HCT116 (cell line): ENCODE results near the gene GRK1. TPM values are rescaled to one million over a fixed set of nuclear protein-coding genes. Genes with fewer than 3 reads are reported as not detected.
"Not testable (repeated sequence)": the region's sequence is repeated elsewhere in the genome, so short reads cannot be mapped to it uniquely, and the experiment has no call there.

Experiments used
- ATAC-seq: fragments of 200-7000 bp; cut with Tn5 transposase; 2 replicates; pipeline ENCODE4 v1.9.1; 2020; ENCODE audit warnings: mild to moderate bottlenecking, moderate library complexity
- BruUV-seq: library from RNA; stranded (reverse); fragments of 400-500 nt; replicated peaks from 2 replicates; lab custom pipeline; 2021; lab: Mats Ljungman, UMichigan
- CTCF ChIA-PET: fragments of 300-600 bp; sonication (Branson Sonifier 250); formaldehyde crosslinking; loops from one replicate; lab custom pipeline; 2021; ENCODE audit warnings: antibody characterized with exemption; lab: Charles Lee
- POLR2A ChIA-PET: fragments of 300-600, 350-600 bp; sonication (Branson Sonifier 250); formaldehyde crosslinking; loops from one replicate; lab custom pipeline; 2021; ENCODE audit warnings: antibody characterized with exemption; lab: Charles Lee
- RAD21 ChIA-PET, 2 experiments: fragments of 300-600 bp; sonication (Branson Sonifier 250); formaldehyde crosslinking; loops; one replicate each; lab custom pipeline; 2023; ENCODE audit warnings: low total read pairs in 2 of 2; ENCODE audit not compliant: uncharacterized antibody in 2 of 2, unreplicated experiment in 2 of 2, low non-redundant PET in 1 of 2; lab: Charles Lee
- DNase-seq: peaks from one replicate; pipeline ENCODE4 v3.0.0-alpha.2; 2010; ENCODE audit warnings: low read depth, low spot score
- H2AFZ ChIP-seq: fragments of 200-600 bp; shearing (Covaris generic), sonication (generic); 2 replicates; pipeline ENCODE4 v1.6.1; 2017; ENCODE audit warnings: low read depth, mixed run types, mixed read lengths, antibody characterized with exemption, low read length; ENCODE audit not compliant: poor library complexity, severe bottlenecking
- H3K27ac ChIP-seq: 2 replicates; pipeline ENCODE4 v1.5.1; 2012; ENCODE audit warnings: low read depth, low read length
- H3K27me3 ChIP-seq: fragments of 200-600 bp; sonication (generic); 2 replicates; pipeline ENCODE4 v1.6.1; 2016; ENCODE audit warnings: mixed run types, low read length, mixed read lengths; ENCODE audit not compliant: insufficient read depth
- H3K36me3 ChIP-seq, 2 experiments: fragments of 200-500 bp in 1 of 2; fragments of 200-600 bp in 1 of 2; sonication (Bioruptor generic) in 1 of 2; sonication (generic) in 1 of 2; 2 replicates each; pipeline versions ENCODE4 v1.5.1 to v1.6.1; 2014 to 2016; ENCODE audit warnings: low read length in 2 of 2, inconsistent platforms in 1 of 2, mixed read lengths in 1 of 2, mixed run types in 1 of 2; ENCODE audit not compliant: insufficient read depth in 2 of 2, control insufficient read depth in 1 of 2
- H3K4me1 ChIP-seq, 2 experiments: fragments of 200-600 bp in 1 of 2; sonication (generic) in 1 of 2; 2 replicates each; pipeline versions ENCODE4 v1.5.1 to v1.6.1; 2012 to 2017; ENCODE audit warnings: low read length in 2 of 2, inconsistent platforms in 1 of 2, mild to moderate bottlenecking in 1 of 2, mixed read lengths in 1 of 2, mixed run types in 1 of 2, moderate library complexity in 1 of 2; ENCODE audit not compliant: insufficient read depth in 2 of 2, control insufficient read depth in 1 of 2
- H3K4me2 ChIP-seq: fragments of 200-600 bp; sonication (generic); 2 replicates; pipeline ENCODE4 v1.6.1; 2017; ENCODE audit warnings: mixed run types, low read length, mixed read lengths
- H3K4me3 ChIP-seq, 2 experiments: fragments of 200-600 bp in 1 of 2; sonication (generic) in 1 of 2; replicated peaks in 1 of 2; 2 replicates each; pipeline ENCODE4 v1.5.1; 2011 to 2016; ENCODE audit warnings: low read length in 2 of 2, control low read depth in 1 of 2, low read depth in 1 of 2, mild to moderate bottlenecking in 1 of 2, mixed read lengths in 1 of 2, mixed run types in 1 of 2
- H3K79me2 ChIP-seq: fragments of 200-600 bp; sonication (generic); 2 replicates; pipeline ENCODE4 v1.6.1; 2017; ENCODE audit warnings: mild to moderate bottlenecking, mixed run types, low read length, moderate library complexity, mixed read lengths; ENCODE audit not compliant: insufficient read depth
- H3K9ac ChIP-seq: fragments of 200-600 bp; sonication (generic); 2 replicates; pipeline ENCODE4 v1.6.1; 2016; ENCODE audit warnings: low read length, mixed read lengths
- H3K9me2 ChIP-seq: fragments of 200-600 bp; sonication (generic), shearing (Covaris generic); 2 replicates; pipeline ENCODE4 v1.6.1; 2017; ENCODE audit warnings: mixed run types, mild to moderate bottlenecking, moderate library complexity; ENCODE audit not compliant: insufficient read depth
- H3K9me3 ChIP-seq, 2 experiments: fragments of 200-500 bp in 1 of 2; fragments of 200-600 bp in 1 of 2; sonication (Bioruptor generic) in 1 of 2; sonication (generic) in 1 of 2; 2 replicates each; pipeline ENCODE4 v1.6.1; 2014 to 2017; ENCODE audit warnings: low read length in 2 of 2, mixed read lengths in 2 of 2, inconsistent platforms in 1 of 2, low read depth in 1 of 2, mild to moderate bottlenecking in 1 of 2, mixed run types in 1 of 2, moderate library complexity in 1 of 2; ENCODE audit not compliant: control insufficient read depth in 1 of 2, insufficient read depth in 1 of 2
- H4K20me1 ChIP-seq: fragments of 200-600 bp; sonication (generic), shearing (Covaris generic); 2 replicates; pipeline ENCODE4 v1.6.1; 2017; ENCODE audit warnings: mixed run types, mild to moderate bottlenecking, moderate library complexity; ENCODE audit not compliant: insufficient read depth
- ELF1 ChIP-seq: IDR thresholded peaks from 2 replicates; pipeline ENCODE4 v1.6.1; 2012; ENCODE audit warnings: low read depth, borderline replicate concordance
- intact Hi-C: fragments of 100-400 bp; cut with micrococcal nuclease; formaldehyde crosslinking; loops from 2 replicates; pipeline ENCODE4 v1.10.0; 2022
- total RNA-seq: library from RNA; stranded (reverse); gene quantifications from one replicate; pipeline ENCODE4 v1.2.1, GENCODE V29; 2021; ENCODE audit not compliant: unreplicated experiment

Gene GRK1
- total RNA-seq, 1 experiment from 2014 or later, result not detected

DNA sequence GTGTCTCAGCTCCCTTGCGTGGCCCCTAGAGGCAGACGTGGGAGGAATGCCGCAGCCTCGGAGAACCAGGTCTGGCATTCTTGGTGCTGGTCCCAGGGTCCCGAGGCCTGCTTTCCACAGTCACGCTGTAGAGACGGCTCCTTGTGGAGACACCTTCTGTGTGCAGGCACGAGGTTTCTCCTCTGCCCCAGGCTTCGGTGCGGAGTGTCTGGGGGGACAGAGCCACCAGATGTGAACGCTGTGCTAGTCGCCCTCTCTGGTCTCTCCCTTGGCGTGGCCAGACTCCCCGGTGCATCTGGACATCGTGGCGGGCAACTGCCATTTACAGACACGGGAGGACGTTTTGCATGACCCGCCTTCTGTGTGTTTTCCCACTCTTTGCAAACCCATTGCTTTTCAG, 84.5 kb downstream of the GRK1 start:
- DNase-seq, result no peak
- ChIA-PET POLR2A (no interaction called here), RAD21 (no interaction called here), CTCF (interaction anchor here (1.4 kb wide), 1 partner anchor 27 kb away, joined by 4 read pairs; no protein-coding TSS in a partner anchor)
- Histone ChIP-seq H3K9me3 (peaks cover 0 to 8% of the 10 kb centered on the region in 2 experiments; a peak in 1 of 4 replicates), H2AFZ (no peak overlapping the region), H3K27ac (no peak overlapping the region), H4K20me1 (no peaks in the 10 kb centered on the region), H3K36me3 (no peaks in the 10 kb centered on the region), H3K9me2 (no peaks in the 10 kb centered on the region), H3K4me2 (no peak overlapping the region), H3K4me3 (no peak overlapping the region), H3K79me2 (no peaks in the 10 kb centered on the region), H3K9ac (no peak overlapping the region), H3K4me1 (no peaks in the 10 kb centered on the region), H3K27me3 (no peaks in the 10 kb centered on the region)
- no TSS peak for BruUV-seq
- no peak for ATAC-seq
- intact Hi-C loops, result no loop called here
- TF ChIP-seq ELF1, result no peak

DNA sequence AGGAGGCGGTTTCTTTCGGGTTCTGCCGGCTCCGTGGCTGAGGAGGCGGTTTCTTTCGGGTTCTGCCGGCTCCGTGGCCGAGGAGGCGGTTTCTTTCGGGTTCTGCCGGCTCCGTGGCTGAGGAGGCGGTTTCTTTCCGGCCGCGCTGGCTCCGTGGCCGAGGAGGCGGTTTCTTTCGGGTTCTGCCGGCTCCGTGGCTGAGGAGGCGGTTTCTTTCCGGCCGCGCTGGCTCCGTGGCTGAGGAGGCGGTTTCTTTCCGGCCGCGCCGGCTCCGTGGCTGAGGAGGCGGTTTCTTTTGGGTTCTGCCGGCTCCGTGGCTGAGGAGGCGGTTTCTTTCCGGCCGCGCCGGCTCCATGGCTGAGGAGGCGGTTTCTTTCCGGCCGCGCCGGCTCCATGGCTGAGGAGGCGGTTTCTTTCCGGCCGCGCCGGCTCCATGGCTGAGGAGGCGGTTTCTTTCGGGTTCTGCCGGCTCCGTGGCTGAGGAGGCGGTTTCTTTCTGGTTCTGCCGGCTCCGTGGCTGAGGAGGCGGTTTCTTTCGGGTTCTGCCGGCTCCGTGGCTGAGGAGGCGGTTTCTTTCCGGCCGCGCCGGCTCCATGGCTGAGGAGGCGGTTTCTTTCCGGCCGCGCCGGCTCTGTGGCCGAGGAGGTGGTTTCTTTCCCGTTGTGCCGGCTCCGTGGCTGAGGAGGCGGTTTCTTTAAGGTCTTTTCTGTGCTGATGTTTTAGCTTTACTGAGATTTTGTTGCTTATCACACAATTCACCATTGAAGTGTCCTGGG, 85.4 kb downstream of the GRK1 start:
- H3K9ac ChIP-seq, H3K27ac ChIP-seq, BruUV-seq, intact Hi-C loops, ATAC-seq, H3K4me1 ChIP-seq, H3K9me3 ChIP-seq, H2AFZ ChIP-seq, H3K36me3 ChIP-seq, H4K20me1 ChIP-seq, H3K79me2 ChIP-seq, H3K4me3 ChIP-seq, H3K27me3 ChIP-seq, POLR2A ChIA-PET, DNase-seq, H3K4me2 ChIP-seq, H3K9me2 ChIP-seq, RAD21 ChIA-PET: not testable (repeated sequence)
- CTCF ChIA-PET, result interaction anchor here (1.4 kb wide), 1 partner anchor 28 kb away, joined by 4 read pairs; no protein-coding TSS in a partner anchor
